ENCODE results near the gene PCDHGB2.
"Not testable (repeated sequence)": the region's sequence is repeated elsewhere in the genome, so short reads cannot be mapped to it uniquely, and the experiment has no call there.

Gene PCDHGB2

GRCh38 chr5:141359790-141360426 lies at the start of gene PCDHGB2:
Gene PCDHGB2, plus strand, starts transcription at chr5:141359994. Its CDS starts 142 bp downstream, at chr5:141360136.
- no peak for DNase-seq (ENCODE audit: low read depth in 2 of 2)

- no peak for DNase-seq (ENCODE audit: low read depth in 2 of 2)
Measured at GRCh38 chr5:141313711-141314110, 46.1 kb upstream of the PCDHGB2 start.

GRCh38 chr5:141316963-141317362 lies 42.8 kb upstream of the PCDHGB2 start:
- not testable (repeated sequence) for DNase-seq (ENCODE audit: low read depth in 2 of 2)

- DNase-seq (ENCODE audit: low read depth in 2 of 2) = no peak
Measured at GRCh38 chr5:141319202-141319601, 40.6 kb upstream of the PCDHGB2 start.

GRCh38 chr5:141319699-141320098 lies 40.1 kb upstream of the PCDHGB2 start:
- DNase-seq (ENCODE audit: low read depth in 2 of 2) = no peak

- DNase-seq (ENCODE audit: low read depth in 2 of 2) = peak; percentile 83 to 86
Measured at GRCh38 chr5:141320225-141321169, 39.3 kb upstream of the PCDHGB2 start, which contains the start of gene TAF7. Gene TAF7, minus strand, starts transcription at chr5:141320784. Its CDS starts 740 bp downstream, at chr5:141320044.

- DNase-seq (ENCODE audit: low read depth in 2 of 2) = no peak
Measured at GRCh38 chr5:141322261-141322660, 37.5 kb upstream of the PCDHGB2 start.

- peak; percentile 45 to 51 for DNase-seq (ENCODE audit: low read depth in 2 of 2)
Measured at GRCh38 chr5:141326088-141326854, 33.5 kb upstream of the PCDHGB2 start.

- no peak for DNase-seq (ENCODE audit: low read depth in 2 of 2)
Measured at GRCh38 chr5:141328231-141328630, 31.6 kb upstream of the PCDHGB2 start.

GRCh38 chr5:141330299-141331080 lies 29.3 kb upstream of the PCDHGB2 start, which contains the start of gene PCDHGA1:
Gene PCDHGA1, plus strand, starts transcription at chr5:141330514.
- no peak for DNase-seq (ENCODE audit: low read depth in 2 of 2)

GRCh38 chr5:141332571-141332970 lies 27.2 kb upstream of the PCDHGB2 start:
- DNase-seq (ENCODE audit: low read depth in 2 of 2) = not testable (repeated sequence)

GRCh38 chr5:141338538-141339306 lies 21.1 kb upstream of the PCDHGB2 start, which contains the start of gene PCDHGA2:
Gene PCDHGA2, plus strand, starts transcription at chr5:141338760.
- DNase-seq (ENCODE audit: low read depth in 2 of 2) = no peak

GRCh38 chr5:141340781-141341354 lies 18.9 kb upstream of the PCDHGB2 start:
- not testable (repeated sequence) for DNase-seq (ENCODE audit: low read depth in 2 of 2)

GRCh38 chr5:141342773-141343172 lies 17.0 kb upstream of the PCDHGB2 start:
- no peak for DNase-seq (ENCODE audit: low read depth in 2 of 2)

- DNase-seq (ENCODE audit: low read depth in 2 of 2) = no peak
Measured at GRCh38 chr5:141343242-141343952, 16.4 kb upstream of the PCDHGB2 start, which contains the start of gene PCDHGA3. Gene PCDHGA3, plus strand, starts transcription at chr5:141343829. Its CDS starts 205 bp downstream, at chr5:141344034.

GRCh38 chr5:141343953-141344463 lies 15.8 kb upstream of the PCDHGB2 start:
- no peak for DNase-seq (ENCODE audit: low read depth in 2 of 2)

GRCh38 chr5:141345327-141345726 lies 14.5 kb upstream of the PCDHGB2 start:
- DNase-seq (ENCODE audit: low read depth in 2 of 2) = no peak

- DNase-seq (ENCODE audit: low read depth in 2 of 2) = not testable (repeated sequence)
Measured at GRCh38 chr5:141346017-141346416, 13.8 kb upstream of the PCDHGB2 start.

All from stimulated activated CD4-positive, alpha-beta T cell treated with anti-CD3 and anti-CD28 coated beads, Interleukin-4, amount 100 ng/mL, for 48 hours (primary cell).